Erythroblast (primary cell): ENCODE measurements around the gene PALLD.

Experiments used
- GATA1 ChIP-seq: IDR thresholded peaks from 2 replicates; pipeline ENCODE4 v1.6.1; 2011; ENCODE audit warnings: low read depth, mild to moderate bottlenecking, control low read depth, low read length, moderate library complexity
- POLR2A ChIP-seq: IDR thresholded peaks from 2 replicates; pipeline ENCODE4 v1.6.1; 2011; ENCODE audit warnings: mild to moderate bottlenecking, low read length

GRCh38 chr4:168642591-168642990, 145.7 kb downstream of the PALLD start:
- TF ChIP-seq POLR2A (no peak), GATA1 (no peak)
